Epithelial cell of proximal tubule (primary cell): ENCODE measurements around the gene LIPC. TPM values are rescaled to one million over a fixed set of nuclear protein-coding genes. Genes with fewer than 3 reads are reported as not detected.

Source experiments
- DNase-seq: peaks from one replicate; pipeline ENCODE4 v3.0.0-alpha.2; 2011; ENCODE audit warnings: low read depth
- H3K4me3 ChIP-seq: 2 replicates; pipeline ENCODE4 v1.5.1; 2011; ENCODE audit warnings: low read depth, mild to moderate bottlenecking, low read length
- total RNA-seq: library from RNA; depleted of rRNA; stranded (reverse); fragments of >200 nt; gene quantifications from 2 replicates; pipeline ENCODE4 v1.2.3, GENCODE V29; 2015
- TF ChIP-seq, protein P1 (sequence below): conservative IDR thresholded peaks from 2 replicates; pipeline ENCODE4 v1.5.1; 2012; ENCODE audit warnings: low read depth, mild to moderate bottlenecking, low read length

Gene LIPC
- total RNA-seq, 1 donor from 2014 or later: 12.9 TPM

DNA sequence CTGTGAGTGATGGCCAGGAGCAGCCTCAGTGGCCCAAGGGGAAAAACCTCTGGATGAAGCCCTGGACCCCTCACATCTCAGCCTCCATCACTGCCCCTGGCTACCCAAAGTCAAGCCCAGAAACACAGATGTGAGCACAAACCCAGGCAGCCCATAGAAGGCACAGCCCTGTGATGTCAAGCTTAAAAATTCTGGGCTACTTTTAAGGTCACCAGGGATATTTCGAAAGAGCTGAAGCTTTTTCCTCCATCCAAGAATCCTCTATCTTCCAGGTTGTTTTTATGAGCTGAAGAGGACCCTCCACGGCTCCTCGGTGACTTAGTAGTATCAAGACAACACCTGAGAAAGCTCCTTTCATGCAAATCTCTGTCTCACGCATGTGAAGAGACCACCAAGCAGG, 11.5 kb downstream of the LIPC start:
- DNase-seq: no peak
- TF ChIP-seq, protein P1, sequence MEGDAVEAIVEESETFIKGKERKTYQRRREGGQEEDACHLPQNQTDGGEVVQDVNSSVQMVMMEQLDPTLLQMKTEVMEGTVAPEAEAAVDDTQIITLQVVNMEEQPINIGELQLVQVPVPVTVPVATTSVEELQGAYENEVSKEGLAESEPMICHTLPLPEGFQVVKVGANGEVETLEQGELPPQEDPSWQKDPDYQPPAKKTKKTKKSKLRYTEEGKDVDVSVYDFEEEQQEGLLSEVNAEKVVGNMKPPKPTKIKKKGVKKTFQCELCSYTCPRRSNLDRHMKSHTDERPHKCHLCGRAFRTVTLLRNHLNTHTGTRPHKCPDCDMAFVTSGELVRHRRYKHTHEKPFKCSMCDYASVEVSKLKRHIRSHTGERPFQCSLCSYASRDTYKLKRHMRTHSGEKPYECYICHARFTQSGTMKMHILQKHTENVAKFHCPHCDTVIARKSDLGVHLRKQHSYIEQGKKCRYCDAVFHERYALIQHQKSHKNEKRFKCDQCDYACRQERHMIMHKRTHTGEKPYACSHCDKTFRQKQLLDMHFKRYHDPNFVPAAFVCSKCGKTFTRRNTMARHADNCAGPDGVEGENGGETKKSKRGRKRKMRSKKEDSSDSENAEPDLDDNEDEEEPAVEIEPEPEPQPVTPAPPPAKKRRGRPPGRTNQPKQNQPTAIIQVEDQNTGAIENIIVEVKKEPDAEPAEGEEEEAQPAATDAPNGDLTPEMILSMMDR: no peak
- H3K4me3 ChIP-seq: no peak overlapping the region

DNA sequence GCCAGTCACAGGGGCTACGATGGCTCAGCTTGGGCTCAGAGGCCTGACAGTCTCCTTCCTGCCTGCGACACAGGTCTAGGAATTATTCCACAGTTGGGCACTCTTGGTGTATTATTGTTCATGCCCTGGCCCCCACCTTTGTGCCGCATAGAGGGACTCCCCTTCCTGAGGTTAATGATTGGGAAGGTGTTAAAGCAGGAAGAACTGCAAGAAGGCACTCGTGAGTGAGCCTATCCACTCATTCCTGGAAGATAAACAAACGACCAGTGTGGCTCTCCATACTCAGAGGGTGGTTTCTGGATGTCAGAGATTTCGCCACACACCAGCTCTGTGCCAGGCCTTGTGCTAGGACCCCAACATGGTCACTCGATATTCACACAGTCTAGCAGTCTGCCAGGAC, 12.3 kb downstream of the LIPC start:
- no peak overlapping the region for H3K4me3 ChIP-seq
- DNase-seq: no peak
- TF ChIP-seq, protein P1: no peak

DNA sequence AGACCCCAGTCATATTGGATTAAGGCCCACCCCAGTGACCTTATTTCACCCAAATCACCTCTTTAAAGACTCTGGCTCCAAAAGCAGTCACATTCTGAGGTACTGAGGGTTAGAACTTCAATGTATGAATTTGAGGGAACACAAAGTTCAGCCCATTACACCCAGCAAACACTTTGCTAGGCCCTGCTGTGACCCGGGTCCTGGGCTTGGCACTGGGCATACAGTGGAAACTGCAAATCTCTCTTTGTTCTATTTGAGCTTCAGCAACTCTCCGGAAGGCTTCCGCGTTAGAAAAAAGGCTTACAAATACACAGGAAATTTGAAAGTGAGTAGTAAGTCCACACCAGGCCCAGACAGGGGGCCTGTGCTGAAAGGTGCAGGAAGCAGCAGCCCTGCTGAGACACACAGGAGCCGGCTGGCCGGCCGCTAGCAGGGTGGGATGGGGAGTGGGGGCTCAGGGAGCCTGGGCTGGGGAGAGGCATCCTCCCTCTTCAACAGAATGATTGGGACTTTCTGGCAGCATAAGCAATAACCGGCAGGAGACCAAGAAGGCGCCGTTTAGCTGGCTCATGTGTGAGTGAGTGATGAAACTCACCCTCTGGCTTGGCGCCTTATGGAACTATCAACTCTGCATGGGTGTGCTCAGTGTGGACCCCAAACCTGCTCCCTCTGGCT, 13.0 kb downstream of the LIPC start:
- TF ChIP-seq, protein P1: no peak
- no peak overlapping the region for H3K4me3 ChIP-seq
- DNase-seq: no peak

DNA sequence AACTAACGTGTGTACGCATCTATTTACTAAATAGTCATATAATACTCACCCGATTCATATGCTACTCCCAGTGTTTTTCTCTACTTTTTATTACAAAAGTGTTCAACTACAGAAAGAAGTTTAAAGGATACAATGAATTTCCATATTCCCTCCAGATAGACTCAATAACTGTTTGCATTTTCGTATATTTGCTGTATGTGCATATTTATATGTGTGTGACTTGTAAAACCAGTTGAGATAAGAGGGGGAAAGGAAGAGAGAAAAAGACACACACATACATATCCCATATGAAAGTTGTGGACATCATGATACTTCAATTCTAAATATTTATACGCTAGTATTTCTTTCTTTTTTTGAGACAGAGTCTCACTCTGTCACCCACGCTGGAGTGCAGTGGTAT, 14.1 kb downstream of the LIPC start:
- H3K4me3 ChIP-seq: no peak overlapping the region
- DNase-seq: no peak
- TF ChIP-seq, protein P1: no peak

DNA sequence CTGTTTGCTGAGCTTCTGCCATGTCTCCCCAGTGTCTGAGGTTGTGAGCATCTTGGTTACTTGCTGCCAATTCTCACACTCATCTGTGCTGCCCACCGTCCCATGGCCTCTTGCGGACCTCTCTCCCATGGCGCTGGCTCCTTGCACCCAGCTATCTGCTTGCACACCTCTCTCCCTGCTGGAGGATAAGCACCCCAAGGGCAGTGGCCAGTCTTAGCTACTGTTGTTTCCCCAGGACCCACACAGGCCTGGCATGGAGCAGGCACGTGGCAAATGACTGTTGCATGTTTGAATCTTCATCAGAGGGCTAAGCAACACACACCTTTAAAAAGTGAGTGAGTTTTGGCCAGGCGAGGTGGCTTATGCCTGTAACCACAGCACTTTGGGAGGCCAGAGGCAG, 14.7 kb downstream of the LIPC start:
- TF ChIP-seq, protein P1: no peak
- H3K4me3 ChIP-seq: no peak overlapping the region
- no peak for DNase-seq

DNA sequence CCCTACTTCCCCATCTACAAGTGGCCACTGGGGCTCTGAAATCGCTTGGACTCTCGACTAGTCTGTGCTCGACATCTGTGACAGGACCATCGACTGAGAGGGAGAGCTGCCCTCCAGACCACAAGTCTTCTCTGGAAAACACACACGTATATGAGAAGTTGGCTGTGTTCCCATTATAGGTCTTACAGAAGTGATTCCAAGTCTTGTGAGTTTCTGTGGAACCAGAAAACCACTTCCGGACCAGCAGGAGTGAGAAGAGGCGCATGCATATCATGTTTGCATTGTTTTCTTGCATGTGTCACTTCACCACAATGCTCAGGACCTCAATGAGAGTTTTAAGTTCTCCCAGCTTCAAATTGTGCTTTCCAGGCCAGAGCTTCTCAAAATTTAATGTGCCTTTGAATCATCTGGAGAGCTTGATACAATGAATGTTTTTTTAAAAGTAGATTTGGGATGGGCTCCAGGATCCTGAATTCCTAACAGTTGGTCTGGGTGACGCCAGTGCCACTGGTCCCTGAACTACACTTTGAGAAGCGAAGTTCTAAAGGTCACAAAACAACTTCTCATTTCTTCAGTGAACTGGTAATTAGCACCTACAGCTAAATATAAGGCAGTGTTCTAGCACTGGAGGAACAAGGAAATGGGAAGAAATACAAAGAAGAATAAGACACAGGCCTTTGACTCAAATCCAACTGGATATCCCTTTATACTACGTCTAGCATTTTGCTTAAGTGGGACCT, 15.7 kb downstream of the LIPC start:
- no peak overlapping the region for H3K4me3 ChIP-seq
- no peak for DNase-seq
- TF ChIP-seq, protein P1: no peak
